Stimulated activated CD4-positive, alpha-beta T cell treated with anti-CD3 and anti-CD28 coated beads, TNF-alpha, amount 100 ng/mL, for 48 hours (primary cell): ENCODE results near the gene IL1RAPL2.
"Not testable (repeated sequence)": the region's sequence is repeated elsewhere in the genome, so short reads cannot be mapped to it uniquely, and the experiment has no call there.

Source experiments
- DNase-seq, 3 donors: peaks; one replicate each; pipeline ENCODE4 v3.0.0-alpha.2; 2020; ENCODE audit warnings: low read depth in 3 of 3

The IL1RAPL2 gene

DNA sequence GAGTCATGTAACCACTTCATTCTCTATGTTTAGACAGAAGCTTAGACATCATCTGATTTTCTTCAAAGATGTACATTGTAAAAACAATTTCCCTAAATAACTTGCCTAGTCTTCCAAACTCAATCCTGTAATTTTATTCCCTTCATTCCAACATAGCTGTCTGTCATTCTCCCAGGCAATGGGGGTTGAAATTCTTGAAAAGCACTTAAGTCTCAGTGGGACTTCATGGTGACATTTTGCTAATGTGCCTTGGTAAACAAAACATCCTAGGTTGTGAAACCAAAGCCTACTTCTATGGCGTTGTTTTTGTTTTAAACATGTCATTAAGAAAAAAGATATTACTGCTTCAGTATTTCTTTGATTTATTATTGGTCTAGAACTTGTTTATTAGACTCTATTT lies 1134.3 kb downstream of the IL1RAPL2 start:
- DNase-seq = no peak

DNA sequence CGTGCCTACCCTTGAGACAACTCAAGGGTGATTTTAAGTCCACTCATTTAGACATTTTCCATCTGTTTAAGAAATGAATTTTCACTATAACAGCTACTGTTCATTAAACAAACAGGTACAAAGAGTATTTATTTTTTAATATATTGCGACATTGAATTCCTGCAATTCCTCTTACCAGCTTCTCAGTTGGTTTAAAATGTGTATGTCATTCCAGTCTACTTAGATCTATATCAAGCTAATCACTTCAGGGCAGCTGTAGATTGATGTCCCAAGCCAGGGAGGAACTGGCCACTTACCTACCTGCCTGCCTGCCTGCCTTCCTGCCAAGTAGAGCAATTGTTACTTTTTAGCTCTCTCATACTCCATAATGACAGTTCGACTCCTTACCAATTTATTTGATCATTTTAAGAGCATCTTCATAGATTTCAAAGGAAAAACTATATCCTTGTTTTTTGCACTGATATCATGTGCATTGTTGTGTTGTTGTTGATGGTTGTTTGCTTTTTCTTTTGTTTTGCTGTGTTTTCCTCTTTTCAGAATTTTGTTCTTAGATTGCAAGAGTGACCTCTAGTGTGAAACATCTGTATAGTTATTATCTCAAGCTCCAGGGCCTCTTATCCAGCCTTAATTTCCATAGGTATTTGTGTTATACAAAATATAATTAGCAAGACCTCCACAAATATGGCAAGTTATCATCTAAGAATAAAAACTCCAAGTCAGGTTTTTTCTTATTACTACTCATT lies 1135.5 kb downstream of the IL1RAPL2 start:
- DNase-seq = no peak

DNA sequence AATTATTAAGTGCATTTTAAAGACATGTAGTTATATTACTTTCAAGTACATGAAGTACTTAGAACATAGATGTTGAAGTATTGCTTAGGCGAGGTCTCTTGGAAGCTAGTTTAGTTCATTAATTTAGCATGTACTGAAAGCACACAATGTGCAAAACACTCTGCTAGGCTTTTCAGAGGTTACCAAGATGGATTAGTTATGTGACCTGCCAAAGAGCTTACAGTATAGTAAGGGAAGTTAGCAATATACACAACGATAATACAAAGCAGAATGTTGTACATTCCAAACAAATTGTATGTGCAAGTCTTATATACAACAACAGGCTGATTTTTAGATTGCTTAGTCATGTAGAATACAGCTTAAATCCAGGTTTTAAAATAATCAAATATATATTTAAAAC lies 1137.9 kb downstream of the IL1RAPL2 start:
- no peak for DNase-seq

DNA sequence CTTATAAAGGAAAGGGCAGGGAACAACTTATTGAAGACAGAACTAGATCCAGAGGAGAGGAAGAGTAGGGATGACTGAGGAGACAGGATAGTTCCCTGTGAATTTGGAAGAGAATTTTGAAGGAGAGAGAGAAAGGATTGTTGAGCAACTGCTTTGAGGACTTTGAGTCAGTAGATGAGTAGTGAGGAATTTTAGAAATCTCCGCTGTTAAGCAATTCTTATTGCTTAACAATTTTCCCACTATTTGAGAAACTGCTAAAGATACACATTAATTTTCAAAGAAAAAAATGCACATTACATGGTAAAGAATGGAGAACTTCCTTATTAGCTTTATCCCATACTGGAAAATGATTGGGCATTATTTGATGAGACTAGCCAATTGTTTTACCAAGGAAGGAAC lies 1140.0 kb downstream of the IL1RAPL2 start:
- DNase-seq = no peak

DNA sequence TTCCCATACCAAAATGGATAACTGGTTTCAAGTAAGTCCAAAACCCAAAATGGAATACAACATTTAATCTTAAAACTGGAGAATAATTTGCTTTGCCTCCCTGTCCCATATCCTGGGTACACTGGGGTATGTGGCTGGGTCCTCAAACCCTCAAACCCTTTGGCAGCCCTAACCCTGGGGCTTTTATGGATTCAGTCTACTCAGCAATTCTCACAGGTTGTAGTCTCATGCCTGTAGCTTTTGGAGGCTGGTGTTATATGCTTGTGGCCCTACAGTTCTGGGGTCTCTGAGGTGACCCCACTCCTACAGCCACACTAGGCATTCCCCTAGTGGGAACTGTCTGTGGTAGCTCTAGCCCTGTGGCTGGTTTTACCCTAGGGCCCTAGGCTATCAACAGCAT lies 1145.8 kb downstream of the IL1RAPL2 start:
- no peak for DNase-seq

DNA sequence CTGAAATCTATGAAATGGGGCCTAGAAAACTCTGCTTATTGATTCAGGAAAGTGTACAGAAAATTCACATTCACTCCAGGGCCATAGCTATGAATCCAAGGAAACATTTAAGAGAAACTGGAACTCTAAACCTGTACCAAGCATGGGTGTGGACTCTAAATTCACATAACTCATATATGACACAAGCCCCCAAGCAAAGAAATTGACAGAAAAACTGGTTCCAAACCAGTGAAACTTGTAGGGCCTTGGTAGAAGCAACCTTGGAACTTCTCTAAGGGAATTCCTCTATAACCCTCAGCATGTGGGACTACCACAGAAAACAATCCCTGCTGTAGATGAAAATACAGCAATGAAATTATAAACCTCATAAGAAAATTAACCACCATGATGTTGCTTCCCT lies 1149.7 kb downstream of the IL1RAPL2 start:
- no peak for DNase-seq

DNA sequence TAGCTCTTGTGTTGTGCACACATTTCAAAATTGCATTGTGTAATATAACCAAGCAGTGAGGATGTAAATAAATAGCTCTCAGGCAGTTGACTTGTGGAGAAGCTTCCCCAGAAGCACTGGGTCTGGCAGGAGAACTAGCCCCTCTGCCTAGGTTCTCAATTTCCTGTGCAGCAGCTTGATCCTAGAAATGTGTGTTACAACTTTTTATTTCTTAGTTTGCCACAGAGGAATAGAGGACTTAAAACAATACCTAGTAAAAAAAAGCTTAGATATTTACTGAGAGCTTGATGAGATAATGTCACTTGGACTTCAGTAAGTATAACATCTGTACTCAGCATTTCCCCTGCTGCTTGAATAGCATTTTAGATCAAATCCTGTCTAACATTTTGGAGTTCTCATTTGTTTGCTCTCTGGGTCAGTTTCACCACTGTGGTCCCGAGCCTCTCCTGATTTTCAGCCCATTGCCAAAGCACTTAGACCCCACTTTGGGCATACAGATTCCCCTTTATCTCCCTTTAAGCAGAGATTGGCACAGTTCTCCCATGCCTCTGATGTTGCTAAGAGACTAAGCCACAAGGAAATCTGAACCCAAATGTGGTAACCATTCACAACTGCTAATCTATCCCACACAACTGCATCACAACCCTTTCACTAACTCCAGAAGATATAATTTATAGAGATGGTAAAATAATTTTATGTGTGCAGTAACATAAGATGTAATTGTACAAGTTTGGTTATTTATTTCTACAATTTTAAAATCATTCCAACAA lies 1158.2 kb downstream of the IL1RAPL2 start:
- no peak for DNase-seq

DNA sequence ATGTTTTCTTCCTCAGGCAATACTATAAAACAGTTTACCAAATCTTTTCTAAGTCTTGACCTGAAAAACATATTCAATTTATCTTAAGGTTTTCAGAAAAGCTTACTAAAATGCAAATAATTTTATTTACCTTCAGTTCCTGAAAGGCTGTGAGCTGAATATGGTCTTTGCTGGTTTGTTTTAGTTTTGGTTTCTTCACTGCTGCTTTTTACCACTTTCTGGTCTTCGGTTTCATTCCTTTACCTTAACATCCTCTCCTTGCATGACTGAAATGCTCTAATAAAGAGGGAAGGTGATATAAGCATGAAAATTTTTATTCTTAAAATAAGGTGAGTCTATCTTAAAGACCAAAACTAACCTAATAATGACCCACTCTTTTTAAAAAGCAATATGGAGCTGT lies 1159.2 kb downstream of the IL1RAPL2 start:
- DNase-seq = no peak

DNA sequence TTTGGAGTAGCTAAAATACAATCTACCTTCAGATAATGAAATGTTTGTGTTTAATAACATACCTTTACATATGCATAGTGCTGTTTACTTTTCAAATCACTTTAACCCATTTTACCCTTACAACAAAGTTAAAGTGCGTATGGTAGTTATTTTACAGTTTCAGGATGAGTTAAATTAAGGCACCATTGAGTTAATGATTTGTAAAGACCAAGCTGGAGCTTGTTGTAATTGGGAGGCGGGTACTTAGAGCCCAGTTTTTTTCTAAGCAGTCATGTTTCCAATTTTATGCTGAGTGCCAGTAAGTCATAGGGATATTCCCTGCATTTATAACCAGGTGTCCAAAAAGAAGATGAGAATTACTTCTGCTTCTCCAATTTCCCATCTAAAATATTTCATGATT lies 1172.2 kb downstream of the IL1RAPL2 start:
- DNase-seq = no peak

DNA sequence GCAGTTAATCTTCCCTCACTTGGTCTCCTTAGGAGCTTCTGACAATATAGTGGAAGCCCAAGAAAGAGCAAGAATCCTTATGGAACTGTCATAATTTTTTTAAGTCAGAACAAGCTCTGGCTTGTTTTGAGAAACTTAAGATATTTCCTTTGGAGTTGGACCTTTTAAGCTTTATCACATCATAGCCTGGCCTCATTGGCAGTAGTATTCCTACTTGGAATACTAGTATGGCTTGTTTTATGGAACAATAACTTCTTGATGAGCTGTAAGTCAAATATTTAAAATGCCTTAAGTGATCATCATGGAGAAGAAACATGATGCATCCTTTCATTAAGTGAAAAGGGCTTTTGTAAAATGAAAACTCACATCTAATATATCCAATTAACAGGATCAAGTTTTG lies 1178.3 kb downstream of the IL1RAPL2 start:
- no peak for DNase-seq

DNA sequence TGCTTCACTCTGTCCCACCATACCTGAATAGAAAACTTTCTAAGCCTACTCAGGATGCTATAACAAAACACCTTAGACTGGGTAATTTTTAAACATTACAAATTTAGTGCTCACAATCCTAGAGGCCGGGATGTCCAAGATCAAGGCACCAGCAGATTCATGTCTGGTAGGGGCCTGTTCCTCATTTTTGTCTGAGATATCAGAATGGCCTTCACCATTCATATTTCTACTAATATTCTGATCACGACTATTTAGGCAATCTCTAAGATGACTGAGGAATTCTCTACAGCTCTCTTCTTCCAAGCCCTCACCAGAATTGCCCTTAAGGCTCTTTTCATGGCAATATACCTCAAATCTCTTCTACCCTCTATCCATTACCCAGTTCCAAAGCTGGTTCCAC lies 1178.9 kb downstream of the IL1RAPL2 start:
- DNase-seq = no peak

DNA sequence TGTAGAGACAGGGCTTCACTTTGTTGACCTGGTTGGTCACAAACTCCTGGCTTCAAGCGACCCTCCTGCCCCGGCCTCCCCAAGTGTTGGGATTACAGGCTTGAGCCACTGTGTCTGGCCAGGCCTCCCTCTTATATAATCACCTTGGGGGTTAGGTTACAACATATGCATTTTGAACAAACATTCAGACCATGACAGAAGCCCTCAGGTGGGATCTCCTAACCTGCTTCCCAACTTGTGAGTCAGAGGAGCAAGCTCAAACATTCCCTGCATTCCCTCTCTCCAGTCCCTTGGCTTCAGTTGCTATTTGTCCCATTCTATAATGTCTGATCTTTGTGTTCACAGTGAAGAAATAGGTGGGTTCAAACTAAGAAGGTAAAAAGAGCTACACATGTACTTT lies 1179.9 kb downstream of the IL1RAPL2 start:
- DNase-seq = no peak

DNA sequence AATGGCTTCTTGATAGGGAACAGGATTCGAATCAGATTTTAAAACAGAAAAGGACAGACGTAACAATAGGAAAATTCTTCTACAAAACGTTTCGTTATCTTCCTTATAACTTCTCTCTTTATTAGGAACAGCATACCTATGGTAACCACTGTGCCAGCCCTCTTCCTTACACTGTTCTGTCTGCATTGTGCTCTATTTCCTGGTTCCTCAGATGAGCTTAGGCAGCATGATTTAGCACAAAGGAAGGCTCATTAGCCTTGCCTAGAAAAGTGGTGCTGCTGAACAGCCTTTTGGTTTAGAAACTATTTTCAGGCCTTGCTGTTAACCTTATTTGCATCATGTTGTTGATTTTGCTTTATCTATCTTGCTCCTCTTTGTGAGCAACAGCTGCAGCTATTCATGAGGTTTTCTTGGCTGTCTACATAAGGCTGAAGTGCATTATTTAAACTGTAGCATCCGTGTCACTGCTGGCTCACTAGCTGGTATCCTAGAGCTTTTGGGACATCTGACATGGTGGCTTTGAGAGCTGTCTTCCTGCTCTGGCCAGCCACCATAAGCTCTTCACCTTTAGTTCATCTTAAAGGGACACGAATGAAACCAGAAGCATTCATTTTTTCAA lies 1186.4 kb downstream of the IL1RAPL2 start:
- no peak for DNase-seq

DNA sequence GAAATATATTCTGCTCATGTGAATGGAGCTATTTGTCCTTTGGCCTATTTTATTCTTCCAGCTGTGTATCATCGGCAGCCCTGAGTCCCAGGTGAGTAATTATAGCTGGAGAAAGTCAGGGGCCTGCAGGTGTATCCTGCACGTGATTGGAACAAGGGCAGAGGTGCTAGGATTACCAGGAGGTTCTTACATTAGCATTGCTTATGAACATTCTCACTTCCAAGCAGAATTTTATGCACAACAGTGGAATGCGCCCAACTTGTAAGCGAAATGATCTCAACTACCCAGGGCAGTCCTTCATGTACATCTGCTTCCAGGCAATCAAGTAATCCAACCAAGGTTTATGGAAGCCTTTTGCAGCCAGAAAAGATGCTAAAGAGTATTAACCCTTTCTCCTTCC lies 1187.4 kb downstream of the IL1RAPL2 start:
- no peak for DNase-seq

DNA sequence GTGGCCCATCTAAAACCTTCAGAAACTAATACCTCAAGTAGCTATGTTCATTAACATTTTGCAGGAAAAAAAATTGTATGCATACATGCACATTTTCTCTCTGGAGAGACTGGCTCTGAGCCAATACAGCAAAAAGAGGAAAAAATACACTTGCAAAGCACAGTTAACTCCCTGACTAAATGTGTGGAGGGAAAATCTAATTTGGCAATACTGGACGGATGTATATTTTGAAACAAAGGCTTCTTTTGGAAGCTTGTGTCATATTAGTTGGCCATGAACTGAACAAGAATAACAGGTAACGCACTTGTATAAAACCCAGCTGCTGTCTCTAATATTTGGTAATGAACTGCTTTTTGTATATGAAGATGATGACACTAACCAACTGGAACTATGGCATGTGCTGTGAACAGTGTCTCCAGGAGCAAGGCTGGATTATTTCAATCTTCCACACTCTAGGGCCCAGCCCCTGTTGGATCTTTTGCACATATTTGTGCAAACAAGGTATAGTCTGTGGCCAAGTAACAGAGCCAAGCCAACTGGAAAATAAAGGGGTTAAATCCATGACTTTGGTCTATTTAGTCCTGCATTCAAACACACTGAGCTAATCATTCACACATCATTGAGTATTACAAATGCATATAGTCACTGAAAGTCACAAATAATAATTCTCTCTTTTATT lies 1188.4 kb downstream of the IL1RAPL2 start:
- DNase-seq = no peak

DNA sequence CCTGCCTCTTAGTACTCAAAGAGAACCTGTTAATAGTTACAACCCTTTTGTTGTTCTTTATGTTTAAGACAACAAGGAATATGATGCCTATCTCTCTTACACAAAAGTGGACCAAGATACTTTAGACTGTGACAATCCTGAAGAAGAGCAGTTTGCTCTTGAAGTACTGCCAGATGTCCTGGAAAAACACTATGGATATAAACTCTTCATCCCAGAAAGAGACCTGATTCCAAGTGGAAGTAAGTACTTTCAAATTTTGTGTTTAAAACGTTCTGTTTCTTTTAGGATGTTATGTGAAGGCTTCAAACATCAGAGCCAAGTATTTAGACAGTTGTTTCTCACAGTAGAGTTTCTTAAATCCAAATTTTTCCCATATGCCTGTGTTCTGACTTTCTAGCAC lies 1189.1 kb downstream of the IL1RAPL2 start:
- DNase-seq = no peak

DNA sequence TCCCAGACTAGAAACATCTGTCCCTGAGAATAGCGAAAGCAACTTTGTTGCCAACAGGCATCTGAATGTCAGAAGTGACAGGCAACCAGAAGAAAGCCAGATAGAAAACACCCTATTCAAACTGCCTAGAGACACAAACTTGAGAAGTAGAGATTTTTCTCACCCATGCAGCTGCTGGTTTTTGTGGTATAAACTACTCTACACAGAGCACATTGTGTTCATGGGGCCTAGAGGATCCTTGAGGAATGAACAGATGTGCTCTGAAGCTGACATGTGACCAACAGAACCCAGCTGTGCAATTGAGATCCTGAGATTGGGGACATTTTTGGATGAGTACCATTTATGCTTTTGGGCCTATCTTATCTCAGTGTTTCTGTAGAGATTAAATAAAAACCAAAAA lies 1192.8 kb downstream of the IL1RAPL2 start:
- no peak for DNase-seq

DNA sequence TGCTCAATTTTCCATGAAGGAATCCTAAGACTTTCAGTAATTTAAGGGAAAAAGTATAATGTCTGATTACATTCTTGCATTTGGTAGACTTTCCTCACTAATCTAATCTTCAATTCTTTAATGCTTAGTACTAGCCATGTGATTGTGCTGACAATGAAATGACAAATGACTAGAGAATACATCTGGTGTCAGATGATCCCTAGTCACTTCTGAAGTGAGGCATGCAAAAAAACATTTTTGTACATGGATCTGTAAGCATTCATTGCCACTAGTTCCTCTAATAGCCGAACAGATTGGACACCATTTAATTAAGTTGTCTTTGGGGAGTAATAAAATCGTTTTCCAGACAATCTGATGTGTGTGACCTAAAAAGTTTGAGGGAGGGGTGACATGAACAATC lies 1193.6 kb downstream of the IL1RAPL2 start:
- DNase-seq = no peak

DNA sequence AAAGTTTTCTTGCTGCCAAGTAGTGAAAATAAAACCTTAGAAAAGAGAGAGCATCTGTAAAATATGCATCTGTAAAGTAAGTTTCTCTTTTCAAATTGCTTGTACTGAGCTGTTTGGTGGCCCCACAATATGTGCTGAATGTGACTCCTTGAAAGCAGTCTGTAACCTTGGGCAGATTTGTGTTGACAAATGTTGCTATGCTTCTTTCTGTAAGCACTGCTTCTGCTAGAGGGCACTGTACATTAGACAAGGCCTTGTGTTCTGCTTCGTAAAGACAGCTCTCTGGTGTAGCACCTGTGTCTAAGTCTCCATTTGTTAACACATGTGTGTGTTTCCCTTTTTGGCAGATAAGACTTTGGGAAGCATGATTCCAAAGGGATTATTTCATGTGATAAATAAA lies 1199.7 kb downstream of the IL1RAPL2 start:
- no peak for DNase-seq

DNA sequence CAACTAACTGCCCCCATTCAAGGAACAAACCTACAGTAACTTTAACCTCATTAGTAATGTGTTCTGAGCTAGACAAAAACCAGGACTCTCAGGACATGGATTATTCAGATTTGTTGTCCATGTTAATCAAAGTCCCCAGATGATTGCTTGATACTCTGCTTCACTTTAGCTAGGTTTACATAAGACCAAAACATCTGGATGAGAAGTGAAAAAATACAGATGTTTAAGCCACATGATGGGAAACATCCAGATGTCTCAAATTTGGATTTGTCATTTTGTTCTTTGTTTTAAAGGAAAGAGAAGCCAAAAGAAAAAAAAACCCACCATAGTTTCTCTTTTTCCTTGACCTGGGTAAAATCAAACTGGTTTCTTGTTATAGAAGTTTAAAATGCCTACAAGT lies 1207.8 kb downstream of the IL1RAPL2 start:
- DNase-seq = no peak

DNA sequence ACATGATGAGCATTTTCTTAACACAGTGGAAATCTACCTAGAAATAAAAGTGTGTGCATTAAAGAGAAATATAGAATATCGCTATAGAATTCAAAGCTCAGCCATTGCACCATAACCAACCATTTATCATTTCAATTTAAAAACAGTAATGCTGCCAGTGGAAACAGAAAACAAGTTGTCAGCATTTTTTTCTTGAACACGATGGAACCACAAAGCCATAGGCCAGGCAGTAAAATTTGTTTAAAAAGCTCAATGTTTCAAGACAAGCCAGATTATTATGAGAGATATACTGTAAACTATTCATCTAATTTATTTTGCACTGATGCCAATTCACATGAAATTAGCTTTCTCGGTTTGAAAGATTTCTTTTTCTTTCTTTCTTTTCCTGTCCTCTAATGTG lies 1209.7 kb downstream of the IL1RAPL2 start:
- DNase-seq = no peak

DNA sequence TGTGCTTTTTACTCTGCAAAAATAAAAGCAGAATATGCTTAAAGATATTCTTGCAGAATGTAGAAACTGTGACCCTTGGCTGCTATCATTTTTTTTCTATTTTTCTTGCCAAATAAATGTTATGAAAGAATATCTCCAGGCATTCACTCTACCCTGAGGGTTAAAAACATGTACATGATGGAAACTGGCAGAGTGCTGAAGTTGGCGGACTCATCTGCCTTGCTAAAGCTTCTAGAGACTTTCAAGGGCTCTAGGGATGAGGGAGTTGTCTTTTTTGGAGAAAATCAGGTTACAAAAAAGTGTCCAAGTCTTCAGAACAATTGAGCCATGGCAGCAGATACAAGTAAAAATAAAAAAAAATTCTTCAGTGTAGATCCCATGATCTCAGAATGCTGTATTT lies 1215.8 kb downstream of the IL1RAPL2 start:
- no peak for DNase-seq

DNA sequence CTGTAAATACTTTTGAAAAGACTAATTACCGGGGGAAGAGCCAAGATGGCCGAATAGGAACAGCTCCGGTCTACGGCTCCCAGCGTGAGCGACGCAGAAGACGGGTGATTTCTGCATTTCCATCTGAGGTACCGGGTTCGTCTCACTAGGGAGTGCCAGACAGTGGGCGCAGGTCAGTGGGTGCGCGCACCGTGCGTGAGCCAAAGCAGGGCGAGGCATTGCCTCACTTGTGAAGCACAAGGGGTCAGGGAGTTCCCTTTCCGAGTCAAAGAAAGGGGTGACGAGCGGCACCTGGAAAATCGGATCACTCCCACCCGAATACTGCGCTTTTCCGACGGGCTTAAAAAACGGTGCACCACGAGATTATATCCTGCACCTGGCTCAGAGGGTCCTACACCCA lies 1230.9 kb downstream of the IL1RAPL2 start:
- DNase-seq = not testable (repeated sequence)
